ENCODE results near the gene ITGA11.

Gene ITGA11, protein sequence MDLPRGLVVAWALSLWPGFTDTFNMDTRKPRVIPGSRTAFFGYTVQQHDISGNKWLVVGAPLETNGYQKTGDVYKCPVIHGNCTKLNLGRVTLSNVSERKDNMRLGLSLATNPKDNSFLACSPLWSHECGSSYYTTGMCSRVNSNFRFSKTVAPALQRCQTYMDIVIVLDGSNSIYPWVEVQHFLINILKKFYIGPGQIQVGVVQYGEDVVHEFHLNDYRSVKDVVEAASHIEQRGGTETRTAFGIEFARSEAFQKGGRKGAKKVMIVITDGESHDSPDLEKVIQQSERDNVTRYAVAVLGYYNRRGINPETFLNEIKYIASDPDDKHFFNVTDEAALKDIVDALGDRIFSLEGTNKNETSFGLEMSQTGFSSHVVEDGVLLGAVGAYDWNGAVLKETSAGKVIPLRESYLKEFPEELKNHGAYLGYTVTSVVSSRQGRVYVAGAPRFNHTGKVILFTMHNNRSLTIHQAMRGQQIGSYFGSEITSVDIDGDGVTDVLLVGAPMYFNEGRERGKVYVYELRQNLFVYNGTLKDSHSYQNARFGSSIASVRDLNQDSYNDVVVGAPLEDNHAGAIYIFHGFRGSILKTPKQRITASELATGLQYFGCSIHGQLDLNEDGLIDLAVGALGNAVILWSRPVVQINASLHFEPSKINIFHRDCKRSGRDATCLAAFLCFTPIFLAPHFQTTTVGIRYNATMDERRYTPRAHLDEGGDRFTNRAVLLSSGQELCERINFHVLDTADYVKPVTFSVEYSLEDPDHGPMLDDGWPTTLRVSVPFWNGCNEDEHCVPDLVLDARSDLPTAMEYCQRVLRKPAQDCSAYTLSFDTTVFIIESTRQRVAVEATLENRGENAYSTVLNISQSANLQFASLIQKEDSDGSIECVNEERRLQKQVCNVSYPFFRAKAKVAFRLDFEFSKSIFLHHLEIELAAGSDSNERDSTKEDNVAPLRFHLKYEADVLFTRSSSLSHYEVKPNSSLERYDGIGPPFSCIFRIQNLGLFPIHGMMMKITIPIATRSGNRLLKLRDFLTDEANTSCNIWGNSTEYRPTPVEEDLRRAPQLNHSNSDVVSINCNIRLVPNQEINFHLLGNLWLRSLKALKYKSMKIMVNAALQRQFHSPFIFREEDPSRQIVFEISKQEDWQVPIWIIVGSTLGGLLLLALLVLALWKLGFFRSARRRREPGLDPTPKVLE

DNA sequence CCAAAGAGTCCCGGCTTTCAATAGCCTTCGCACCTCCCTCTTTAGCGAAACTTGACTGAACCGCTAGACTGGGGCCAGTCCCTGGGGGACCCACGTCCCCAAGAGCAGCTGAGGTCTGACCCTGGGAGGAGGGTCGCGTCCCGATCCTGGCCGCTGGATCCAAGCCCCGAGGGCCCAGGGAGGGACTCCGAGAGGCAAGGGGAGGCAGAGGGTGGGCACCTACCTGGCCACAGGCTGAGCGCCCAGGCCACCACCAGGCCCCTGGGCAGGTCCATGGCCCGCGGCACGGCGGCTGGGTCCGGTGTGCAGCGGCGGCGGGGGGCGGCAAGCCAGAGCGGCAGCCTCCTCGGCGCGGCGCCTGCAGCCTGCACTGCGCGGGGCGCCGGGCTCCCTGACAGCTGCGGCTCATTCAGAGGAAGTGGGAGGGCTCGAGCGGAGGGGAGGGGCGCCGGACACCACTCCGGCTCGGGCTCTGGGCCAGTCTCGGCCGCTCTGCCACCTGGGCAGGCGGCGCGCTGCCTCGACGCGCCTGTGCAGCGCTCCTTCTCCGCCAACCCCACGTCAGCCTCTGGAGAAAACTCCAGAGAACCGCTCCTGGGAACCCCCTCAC lies at the start of gene ITGA11:
TSS of gene ITGA11 (minus strand) at position 372 of the 610 bp plus-strand sequence. CDS start at position 275, 97 bp downstream.
- DNase-seq (ENCODE audit: insufficient read length, low spot score) (no peak), FAIRE-seq (no peak)
- TF ChIP-seq POLR2A (IDR thresholded peaks at IDR 0.05; ENCODE audit: low read depth, low read length) = peak; percentile 85

DNA sequence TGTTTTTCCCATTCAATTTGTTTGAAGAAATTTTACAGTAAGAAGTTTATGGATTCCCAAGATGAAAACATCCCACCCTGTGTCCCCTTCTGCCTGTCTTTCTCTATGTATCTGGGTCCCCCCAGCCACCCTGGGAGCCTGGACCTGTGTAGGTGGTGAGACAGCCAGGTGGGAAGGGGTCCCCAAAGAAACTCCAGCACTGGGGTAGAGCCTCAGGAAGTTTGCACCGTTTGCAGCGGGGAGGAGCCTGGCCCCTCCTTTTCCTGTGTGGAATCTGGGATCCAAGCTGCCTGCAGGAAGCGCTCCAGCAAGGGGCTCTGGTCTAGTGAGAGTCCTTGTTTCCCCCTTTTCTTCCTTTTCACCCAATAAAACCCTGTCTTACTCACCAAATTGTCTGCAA lies 49.4 kb upstream of the ITGA11 start:
- FAIRE-seq = no peak
- no peak for TF ChIP-seq POLR2A (IDR thresholded peaks at IDR 0.05; ENCODE audit: low read depth, low read length)

DNA sequence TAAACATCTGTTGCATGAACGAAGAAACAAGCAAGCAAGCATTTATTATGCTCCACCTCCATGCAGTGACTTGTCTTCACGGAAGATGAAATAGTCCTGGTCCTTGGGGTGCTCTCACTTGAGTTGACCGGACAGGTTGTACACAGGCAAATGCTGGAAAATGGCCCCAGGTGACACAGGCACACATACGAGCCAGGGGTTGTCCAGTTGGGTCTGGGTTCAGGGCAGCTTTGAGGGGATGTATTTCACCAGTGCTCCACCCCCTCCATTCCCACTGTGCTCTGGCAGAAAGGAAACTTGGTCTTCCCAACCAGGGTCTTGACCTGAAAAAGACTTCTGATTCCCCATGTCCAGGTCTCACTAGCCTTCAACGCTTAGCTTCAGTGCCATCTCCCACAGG lies 48.3 kb upstream of the ITGA11 start:
- FAIRE-seq (no peak), DNase-seq (ENCODE audit: insufficient read length, low spot score) (no peak)
- TF ChIP-seq POLR2A (IDR thresholded peaks at IDR 0.05; ENCODE audit: low read depth, low read length) = no peak

More for the DNA sequence above, 49.4 kb upstream of the ITGA11 start:
- no peak for DNase-seq (ENCODE audit: insufficient read length, low spot score)

DNA sequence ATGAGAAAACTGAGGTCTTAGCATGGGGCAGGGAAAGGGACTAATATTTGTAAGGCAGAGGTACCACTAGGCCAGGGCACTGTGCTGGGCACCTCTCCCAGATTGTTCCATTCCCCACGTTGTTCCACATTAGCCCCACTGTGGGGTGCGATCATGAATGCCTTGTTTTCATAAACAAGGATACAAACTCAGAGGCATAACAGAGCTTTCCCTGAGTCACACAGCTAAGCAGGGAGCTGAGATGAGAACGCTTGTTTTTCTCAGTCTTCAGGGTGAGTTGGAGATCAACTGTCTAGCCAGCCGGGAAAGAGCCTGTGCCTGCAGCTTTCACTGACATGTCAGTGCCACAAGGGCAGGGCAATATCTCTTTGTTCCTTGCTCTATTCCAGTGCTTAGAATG lies 47.9 kb upstream of the ITGA11 start:
- DNase-seq (ENCODE audit: insufficient read length, low spot score) (no peak), FAIRE-seq (no peak)
- TF ChIP-seq POLR2A (IDR thresholded peaks at IDR 0.05; ENCODE audit: low read depth, low read length) = no peak

DNA sequence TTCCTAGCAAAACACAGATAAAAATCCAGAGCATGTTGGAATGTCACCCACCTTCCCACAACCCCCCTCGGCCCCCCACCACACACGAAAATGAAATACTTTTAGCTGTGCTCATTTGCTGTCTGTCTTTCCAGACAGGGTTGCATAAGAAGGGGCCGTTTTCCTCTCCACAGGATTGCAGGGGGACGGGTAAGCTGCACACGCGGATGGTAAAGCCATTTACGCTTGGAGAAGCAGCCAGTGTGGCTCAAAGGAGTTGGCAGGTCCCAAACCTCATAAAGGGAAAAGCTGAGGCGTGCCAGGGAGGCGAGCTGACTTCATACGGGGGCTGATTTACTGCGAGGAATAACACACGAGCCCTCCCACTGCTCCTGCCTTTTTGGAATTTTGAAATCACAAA lies 47.4 kb upstream of the ITGA11 start:
- DNase-seq (ENCODE audit: insufficient read length, low spot score) = no peak
- TF ChIP-seq POLR2A (IDR thresholded peaks at IDR 0.05; ENCODE audit: low read depth, low read length) = no peak
- FAIRE-seq = no peak

DNA sequence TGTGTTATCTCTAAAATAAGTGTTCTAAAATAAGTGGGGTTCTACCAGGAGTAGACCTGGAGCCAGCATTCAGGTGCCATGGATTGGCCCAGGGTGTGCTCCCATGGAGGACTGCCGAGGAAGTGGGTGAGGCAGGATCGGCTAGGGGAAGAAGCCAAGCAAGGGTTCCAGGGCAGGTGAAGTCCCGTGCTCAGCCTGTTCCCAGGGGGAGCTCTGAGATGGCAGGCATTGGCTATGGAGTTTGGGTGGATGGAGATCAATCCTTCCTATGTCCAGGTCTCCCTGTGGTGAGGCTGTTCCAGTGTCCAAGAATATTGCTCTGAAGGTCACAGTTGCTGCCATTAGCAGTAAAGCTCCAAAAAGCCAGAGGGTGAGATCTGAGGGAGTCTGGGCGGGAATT lies 46.9 kb upstream of the ITGA11 start:
- DNase-seq (ENCODE audit: insufficient read length, low spot score) (no peak), FAIRE-seq (no peak)
- TF ChIP-seq POLR2A (IDR thresholded peaks at IDR 0.05; ENCODE audit: low read depth, low read length) = no peak

DNA sequence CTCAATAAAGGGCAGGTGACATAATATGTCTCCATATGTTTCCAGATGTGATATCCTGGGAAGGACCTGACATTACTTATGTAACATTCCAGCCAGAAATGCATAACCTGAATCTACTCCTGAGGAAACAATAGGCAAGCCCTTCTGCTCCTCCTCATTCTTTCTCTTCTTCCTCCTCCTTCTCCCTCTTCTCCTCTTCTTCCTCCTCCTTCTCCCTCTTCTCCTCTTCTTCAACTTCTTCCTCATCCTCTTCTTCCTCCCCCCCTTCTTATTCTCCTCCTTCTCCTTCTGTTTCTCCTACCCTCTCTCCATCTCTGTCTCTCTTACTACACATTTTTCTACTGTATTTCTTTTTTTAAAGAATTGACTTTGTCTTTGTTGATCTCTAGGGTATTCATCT lies 43.5 kb upstream of the ITGA11 start:
- DNase-seq (ENCODE audit: insufficient read length, low spot score) = no peak
- TF ChIP-seq POLR2A (IDR thresholded peaks at IDR 0.05; ENCODE audit: low read depth, low read length) = no peak
- FAIRE-seq = no peak

DNA sequence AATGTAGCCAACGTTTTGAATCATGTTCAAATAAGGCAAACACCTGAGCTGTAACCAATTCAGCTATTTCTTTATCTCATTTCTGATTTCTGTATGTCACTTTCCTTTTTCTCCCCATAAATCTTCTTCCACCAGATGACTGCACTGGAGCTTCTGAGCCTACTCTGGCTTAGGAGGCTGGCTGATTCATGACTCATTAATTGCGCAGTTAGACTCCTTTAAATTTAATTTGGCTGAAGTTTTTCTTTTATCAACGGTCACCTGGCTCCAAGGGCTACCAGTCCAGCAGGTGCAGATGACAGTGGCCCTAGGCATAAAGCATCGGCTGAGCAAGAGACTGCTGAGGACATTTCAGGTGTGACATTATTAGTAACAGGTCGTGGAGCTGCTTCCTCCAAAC lies 39.6 kb upstream of the ITGA11 start:
- FAIRE-seq (no peak), DNase-seq (ENCODE audit: insufficient read length, low spot score) (no peak)

DNA sequence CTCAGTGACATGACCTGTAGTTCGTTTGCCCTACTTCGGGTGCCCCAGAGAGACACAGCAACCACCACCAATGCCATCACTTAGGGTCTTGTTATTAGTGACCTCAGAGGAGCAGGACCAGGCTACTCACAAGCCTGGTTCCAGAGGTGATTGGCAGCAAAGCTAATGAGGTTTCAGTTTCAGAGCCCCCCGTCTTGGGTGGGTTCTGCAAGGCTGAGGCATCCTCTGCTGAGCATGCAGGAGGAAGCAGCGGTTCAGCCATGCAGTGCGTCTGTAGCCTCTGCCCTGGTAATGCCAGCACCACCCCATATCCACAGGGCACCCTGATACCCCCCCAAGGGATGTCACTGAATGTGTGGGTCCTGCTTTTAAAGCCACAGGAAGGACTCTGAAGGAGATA lies 39.0 kb upstream of the ITGA11 start:
- TF ChIP-seq POLR2A (IDR thresholded peaks at IDR 0.05; ENCODE audit: low read depth, low read length) = no peak
- FAIRE-seq = no peak
- no peak for DNase-seq (ENCODE audit: insufficient read length, low spot score)

More for the DNA sequence above, 39.6 kb upstream of the ITGA11 start:
- TF ChIP-seq POLR2A (IDR thresholded peaks at IDR 0.05; ENCODE audit: low read depth, low read length) = no peak

DNA sequence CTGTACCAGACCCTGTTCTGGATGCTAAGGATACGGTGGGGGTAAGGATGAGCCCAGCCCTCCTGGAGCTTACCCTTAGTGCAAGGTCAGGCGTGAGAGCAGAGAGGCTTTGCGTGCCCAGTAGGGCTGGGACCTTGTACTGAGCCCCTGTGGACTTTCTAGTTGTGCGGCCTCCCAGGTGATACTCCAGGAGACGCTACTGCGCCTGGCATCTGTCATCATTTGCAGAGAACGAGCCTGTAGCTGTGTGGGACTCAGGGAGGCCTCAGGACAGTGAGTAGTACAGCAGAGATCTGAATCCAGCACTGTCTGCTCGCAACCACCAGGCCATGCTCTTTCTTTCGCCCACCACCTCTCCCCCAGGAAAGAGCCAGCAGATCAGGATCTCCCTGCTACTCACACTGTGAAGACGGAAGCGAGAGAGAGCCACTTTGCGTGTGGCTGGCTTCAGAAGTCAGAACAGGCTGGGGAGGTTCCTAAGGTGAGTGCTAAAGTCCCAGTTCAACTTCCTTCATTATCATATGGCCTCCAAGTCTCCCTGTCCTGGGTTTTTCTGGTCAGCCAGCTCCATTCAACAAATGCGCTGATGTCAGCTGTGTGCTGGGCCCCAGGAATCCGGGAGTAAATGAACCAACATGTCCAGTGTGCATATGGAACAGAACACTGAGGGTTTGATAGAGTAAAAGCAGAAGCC lies 38.2 kb upstream of the ITGA11 start:
- no peak for TF ChIP-seq POLR2A (IDR thresholded peaks at IDR 0.05; ENCODE audit: low read depth, low read length)
- no peak for DNase-seq (ENCODE audit: insufficient read length, low spot score)
- FAIRE-seq = no peak

DNA sequence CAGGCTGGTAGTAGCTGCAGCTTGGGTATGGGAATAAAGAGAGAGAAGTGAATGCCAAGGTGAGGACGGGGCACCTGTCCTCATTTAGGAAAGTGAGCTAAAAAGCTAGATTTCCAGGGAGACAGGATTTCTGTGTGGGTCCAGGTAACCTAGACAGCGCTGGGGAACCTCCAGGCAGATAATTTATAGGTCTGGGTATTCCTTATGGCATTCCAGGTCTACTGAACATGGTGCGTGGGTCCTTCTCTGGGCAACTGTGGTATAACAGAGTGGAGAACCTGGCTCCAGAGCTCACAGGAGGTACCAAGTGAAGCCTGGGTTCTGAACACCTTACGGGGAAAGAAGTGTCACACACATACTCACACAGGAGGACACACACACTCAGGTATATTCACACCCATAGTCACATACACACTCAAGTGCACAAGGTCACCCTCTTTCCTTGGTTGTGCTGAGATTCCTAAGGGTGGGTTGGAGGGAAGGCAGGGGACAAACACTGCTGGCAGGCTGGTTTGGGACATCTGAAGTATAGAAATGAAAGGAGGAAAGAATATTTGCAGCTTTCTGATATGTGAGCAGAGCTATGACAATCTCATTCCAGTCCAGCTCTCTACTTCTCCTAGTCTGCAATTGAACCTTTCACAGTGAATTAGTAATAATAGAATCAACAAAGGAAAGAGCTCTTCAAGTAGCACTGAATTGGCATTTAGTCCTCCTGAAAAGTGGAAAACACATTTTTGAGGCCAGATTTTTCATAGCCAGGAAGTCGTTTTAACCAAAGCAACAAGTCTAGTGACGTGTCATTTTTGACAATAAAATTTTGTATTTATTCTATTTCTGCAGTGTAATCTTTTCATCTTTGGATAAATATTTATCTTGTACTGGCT lies 37.4 kb upstream of the ITGA11 start:
- DNase-seq (ENCODE audit: insufficient read length, low spot score) = no peak
- no peak for FAIRE-seq
- TF ChIP-seq POLR2A (IDR thresholded peaks at IDR 0.05; ENCODE audit: low read depth, low read length) = no peak

DNA sequence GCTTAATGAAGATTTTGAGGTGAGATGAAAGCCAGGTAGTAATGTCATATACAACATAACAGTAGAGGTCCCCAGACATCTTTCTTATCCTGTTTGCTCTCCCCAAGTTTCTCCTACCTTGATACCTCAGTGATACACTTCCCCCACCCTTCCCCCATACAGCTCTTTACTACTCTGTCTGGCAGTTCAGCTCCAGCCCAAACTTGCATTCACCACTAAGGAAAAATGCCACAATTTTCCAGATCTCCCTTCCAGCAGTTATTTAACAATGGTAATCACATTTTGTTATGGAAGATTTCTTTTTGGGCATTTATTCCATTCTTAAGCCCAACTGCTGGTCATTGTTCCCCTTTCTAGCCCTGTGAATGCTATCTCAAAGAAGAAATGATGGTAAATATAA lies 34.9 kb upstream of the ITGA11 start:
- FAIRE-seq (no peak), DNase-seq (ENCODE audit: insufficient read length, low spot score) (no peak)
- TF ChIP-seq POLR2A (IDR thresholded peaks at IDR 0.05; ENCODE audit: low read depth, low read length) = no peak

Measured in H54 (cell line).